IPS-18c (cell line): ENCODE data around the gene HLA-DOA.
A peak's percentile ranks its signal among the peaks of the same experiment; 100 is the strongest.

ENCODE experiments used
- H3K4me3 ChIP-seq: 2 replicates; pipeline ENCODE4 v1.7.0; 2013; ENCODE audit warnings: low read depth, mild to moderate bottlenecking, low read length, moderate library complexity; ENCODE audit not compliant: insufficient read depth
- H3K9me3 ChIP-seq: one replicate; pipeline ENCODE4 v1.6.1; 2013; ENCODE audit warnings: mild to moderate bottlenecking, low read length, moderate library complexity; ENCODE audit not compliant: control insufficient read depth, insufficient read depth

The HLA-DOA gene

DNA sequence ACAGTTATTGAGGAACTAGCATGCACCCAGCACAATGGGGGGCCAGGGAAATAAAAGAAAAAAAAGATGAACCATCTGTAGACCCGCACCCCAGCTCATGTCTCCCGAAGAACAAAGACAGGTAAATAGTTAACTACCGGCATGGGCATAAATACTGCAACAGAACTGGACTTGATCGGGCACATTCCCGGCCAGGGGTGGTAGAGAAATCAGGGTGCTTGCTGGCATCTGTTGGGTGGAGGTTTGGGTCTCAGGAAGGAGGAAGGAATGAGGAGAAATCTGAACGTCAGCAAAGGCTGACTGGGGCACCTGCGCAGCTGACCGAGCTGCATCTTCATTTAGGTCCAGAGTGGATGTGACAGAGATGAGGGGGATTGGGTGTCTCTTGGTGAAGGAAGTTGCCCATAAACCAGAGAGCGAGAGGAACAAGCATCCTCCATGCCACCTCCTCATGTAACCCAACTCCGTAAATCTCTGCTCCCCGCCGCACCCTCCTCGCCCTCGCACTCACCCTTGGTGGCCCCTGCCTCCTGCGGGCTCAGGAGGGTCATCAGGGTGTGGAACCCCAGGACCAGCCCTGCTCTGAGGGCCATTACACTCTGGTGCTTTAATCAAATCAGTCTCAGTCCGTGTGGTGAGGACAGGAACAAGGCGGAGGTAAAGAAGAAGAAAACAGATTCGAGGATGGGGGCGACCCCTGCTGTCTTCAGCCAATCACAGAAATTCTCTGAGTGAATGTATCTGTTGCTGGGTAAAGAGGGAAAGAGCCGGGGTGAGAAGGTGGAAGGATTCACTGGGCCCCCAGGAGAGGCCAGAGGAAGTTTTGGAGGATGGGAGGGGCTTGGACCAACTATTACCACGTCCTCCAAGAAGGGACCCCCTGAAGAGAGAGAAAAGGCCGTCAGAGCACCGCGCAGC is at the start of gene HLA-DOA:
Gene HLA-DOA (minus strand): TSS at position 648 of the 918 bp plus-strand sequence.
- H3K9me3 ChIP-seq = no peaks in the 10 kb centered on the region
- peak within 1 kb of the TSS; percentile 67 for H3K4me3 ChIP-seq

DNA sequence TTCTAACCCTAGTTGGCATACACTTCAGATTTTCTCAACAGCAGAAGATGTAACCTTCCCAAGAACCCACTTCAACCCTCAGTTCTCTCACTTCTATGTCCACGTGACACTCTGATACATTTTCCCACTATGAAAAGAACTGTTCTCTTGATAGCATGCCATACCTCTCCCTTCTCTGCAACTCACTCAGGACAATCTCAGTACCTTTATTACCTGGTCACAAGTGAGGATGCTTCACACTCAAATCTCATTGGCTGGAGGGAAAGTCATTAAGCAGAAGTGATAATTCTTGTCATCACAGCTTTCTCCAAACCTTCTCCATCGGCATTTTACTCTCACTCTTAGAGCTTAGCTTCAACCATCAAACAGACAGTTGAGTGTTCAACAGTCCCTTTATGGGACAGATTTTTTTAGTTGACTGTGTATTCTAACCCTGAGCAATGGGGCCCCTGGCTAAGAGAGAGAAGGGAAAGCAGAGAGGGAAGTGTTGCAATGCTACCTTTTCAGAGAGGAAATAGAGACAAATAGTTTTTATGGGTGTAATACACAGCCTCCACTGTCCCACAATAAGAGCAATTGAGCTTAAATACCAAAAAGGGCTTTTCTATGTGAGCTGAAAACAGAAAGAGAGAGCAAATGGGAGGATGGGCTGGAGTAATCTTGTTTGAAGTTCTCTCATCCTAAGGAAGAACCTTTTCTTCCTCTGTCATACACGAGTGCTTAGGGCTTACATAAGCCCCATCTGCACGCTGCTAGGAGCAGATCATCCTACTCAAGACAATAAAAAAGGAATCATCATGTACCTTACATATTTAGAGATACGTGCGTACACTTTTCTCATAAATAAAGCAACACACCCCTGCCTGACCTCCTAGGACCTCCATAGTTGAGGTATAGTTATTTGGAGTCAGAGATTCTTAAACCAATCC is 48.1 kb upstream of the HLA-DOA start:
- H3K9me3 ChIP-seq = no peaks in the 10 kb centered on the region
- no peak overlapping the region for H3K4me3 ChIP-seq

- H3K4me3 ChIP-seq = no peak overlapping the region
- no peaks in the 10 kb centered on the region for H3K9me3 ChIP-seq
These were observed 43.8 kb upstream of the HLA-DOA start for GRCh38 chr6:33053230-33053629.

DNA sequence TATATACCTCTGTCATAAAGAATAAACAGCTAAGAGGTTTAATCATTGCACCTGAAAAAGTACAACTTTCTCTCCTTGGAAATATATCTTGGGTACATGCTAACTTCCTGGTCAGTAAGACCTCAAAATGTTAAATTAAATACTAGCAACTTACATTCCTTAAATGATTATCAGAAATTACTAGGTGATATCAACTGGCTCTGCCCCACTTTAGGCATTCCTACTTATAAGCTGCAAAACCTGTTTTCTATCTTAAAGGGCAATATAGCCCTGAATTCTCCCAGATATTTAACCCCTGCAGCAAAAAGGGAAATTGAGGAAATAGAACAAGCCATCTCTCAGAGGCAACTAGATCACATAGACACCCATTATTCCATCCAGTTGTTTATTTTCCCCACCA is 43.2 kb upstream of the HLA-DOA start:
- Histone ChIP-seq H3K9me3 (no peaks in the 10 kb centered on the region), H3K4me3 (no peak overlapping the region)

DNA sequence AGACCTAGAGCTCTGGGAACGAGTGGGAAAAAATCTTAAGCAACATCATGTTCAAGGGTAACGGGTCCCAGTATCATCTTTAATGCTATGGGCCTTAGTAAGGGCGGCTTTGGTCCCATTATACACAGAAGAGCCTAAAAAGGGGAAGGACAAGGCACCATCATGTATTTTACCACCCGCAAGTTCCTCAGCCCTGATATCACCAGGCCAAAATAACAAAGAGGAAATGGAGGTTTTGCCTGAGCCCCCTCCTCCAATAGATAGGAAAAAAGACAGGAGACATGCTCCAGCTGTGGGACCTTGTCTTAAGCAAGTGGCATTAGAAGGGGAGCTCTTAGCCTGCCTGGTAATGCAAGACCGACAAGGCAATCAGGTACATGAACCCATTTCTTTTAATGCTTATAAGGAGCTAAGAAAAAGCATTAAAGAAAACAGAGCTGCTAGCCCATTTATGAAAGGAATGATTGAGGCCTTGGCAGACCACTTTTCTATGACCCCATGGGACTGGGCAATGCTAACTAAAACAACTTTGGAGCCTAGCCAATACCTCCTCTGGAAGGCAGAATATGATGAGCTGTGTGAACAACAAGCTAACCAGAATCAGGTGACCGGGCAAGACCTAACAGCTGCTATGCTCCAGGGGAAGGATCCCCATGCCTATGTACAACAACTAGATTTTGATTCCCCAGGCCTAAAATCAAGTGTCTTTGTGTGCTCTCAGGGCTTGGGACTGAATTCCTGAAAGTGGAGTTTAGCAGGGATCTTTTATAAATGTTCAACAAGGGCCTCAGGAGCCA is 40.8 kb upstream of the HLA-DOA start:
- Histone ChIP-seq H3K4me3 (no peak overlapping the region), H3K9me3 (no peaks in the 10 kb centered on the region)

- Histone ChIP-seq H3K4me3 (no peak overlapping the region), H3K9me3 (no peaks in the 10 kb centered on the region)
These were observed 40.1 kb upstream of the HLA-DOA start for GRCh38 chr6:33049323-33050013.

DNA sequence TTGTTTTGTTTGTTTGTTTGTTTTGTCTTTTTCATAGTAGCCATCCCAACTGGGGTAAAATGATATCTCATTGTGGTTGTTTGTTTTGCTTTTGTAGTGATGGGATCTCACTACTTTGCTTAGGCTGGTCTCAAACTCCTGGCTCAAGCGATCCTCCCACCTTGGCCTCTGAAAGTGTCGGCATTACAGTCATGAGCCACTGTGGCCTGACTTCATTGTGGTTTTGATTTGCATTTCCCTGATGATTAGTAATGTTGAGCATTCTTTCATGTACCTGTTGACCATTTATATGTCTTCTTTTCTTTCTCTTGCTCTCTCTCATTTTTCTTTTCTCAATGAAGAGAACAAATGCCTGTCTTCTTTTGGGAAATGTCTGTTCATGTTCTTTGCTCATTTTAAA is 30.8 kb upstream of the HLA-DOA start:
- no peaks in the 10 kb centered on the region for H3K9me3 ChIP-seq
- H3K4me3 ChIP-seq = no peak overlapping the region

DNA sequence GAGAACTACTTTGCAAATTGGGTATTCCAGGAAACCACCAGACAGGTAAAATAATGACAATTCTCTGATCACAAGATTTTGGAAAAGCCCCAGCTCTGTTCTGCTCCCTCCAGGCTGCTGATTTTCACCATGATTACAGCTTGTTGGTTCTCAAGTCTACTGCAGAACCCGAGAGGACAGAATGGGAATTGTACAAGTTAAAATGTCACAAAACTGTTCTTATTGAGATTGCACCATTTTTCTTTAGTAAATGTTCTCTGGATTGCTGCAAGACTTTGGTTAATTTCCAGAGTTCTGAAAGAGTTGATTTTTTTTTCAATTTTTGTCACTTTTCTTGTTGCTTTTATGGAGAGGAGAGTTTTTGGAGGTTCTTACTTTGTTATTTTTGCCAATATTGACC is 27.1 kb upstream of the HLA-DOA start:
- H3K9me3 ChIP-seq = no peaks in the 10 kb centered on the region
- no peak overlapping the region for H3K4me3 ChIP-seq

DNA sequence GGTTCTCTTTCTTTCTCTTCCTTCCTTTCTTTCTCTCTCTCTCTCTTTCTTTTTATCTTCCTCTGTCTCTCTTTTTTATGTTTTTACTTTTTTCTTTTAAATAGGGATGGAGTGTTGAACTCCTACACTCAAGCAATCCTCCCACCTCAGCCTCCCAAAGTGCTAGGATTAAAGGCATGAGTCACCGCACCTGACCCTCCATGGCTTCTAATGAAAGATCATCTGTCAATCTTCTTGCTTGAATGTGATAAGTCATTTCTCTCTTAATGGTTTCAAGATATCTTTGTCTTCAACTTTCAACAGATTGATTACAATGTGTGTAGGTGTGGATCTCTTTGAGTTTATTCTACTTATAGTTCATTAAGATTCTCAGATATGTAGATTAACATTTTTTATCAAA is 25.2 kb upstream of the HLA-DOA start:
- Histone ChIP-seq H3K4me3 (no peak overlapping the region), H3K9me3 (no peaks in the 10 kb centered on the region)

DNA sequence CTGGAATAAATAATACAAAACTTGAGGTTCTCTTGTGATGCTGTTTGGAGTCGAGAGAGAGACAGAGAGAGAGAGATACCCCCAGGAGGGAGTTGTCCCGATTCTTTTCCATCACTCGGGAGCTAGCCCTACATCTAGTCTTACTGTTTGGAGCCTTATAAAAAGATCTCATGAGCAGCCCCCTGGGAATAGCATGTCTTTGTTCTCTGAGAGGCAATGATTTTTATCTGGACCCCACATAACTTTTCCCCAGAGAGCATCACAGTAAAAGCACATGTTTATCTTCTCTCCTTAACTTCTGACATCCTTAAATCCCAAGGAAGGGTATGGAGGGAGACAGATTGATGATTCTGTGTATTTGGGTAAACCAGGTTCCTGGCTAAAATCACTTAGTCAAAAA is 20.9 kb upstream of the HLA-DOA start:
- Histone ChIP-seq H3K4me3 (no peak overlapping the region), H3K9me3 (no peaks in the 10 kb centered on the region)

- Histone ChIP-seq H3K9me3 (no peaks in the 10 kb centered on the region), H3K4me3 (no peak overlapping the region)
These were observed 20.2 kb upstream of the HLA-DOA start for GRCh38 chr6:33029328-33030184.

GRCh38 chr6:33028220-33028849 is 18.9 kb upstream of the HLA-DOA start:
- Histone ChIP-seq H3K4me3 (no peak overlapping the region), H3K9me3 (no peaks in the 10 kb centered on the region)

- Histone ChIP-seq H3K4me3 (no peak overlapping the region), H3K9me3 (no peaks in the 10 kb centered on the region)
These were observed 15.1 kb upstream of the HLA-DOA start for GRCh38 chr6:33024521-33024920.

DNA sequence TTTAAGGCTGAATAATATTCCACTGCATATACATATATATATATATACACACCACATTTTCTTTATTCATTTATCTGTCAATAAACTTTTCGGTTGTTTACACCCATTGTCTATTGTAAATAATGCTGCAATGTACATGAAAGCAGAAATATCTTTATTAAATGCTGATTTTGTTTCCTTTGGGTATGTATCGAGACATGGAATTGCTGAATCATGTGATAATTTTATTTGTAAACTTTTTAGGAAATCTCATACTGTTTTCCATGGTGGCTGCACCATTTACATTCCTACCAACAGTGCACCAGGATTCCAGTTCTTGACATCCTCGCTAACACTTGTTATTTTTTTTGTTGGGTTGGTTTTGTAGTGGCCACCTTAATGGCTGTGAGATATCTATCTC is 14.1 kb upstream of the HLA-DOA start:
- no peak overlapping the region for H3K4me3 ChIP-seq

DNA sequence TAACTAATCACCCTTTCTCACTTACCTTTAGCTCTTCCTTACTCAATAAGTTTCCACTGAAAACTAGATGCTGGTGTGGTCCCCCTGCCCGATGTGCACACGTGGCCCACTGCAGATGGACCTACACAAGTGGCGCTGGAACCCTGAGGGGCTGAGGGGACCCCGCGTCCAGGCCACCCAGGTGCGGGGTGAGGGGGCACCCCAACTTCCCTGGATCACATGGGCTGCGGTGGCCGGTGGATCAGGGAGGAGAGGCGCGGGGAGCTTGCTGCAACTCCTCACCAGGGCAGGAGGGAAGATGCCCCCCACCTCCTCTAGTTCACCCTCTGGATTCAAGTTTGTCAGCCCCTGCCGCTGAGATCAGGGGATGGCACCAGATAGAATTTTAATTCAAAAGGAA is 12.5 kb upstream of the HLA-DOA start:
- no peaks in the 10 kb centered on the region for H3K9me3 ChIP-seq
- H3K4me3 ChIP-seq = no peak overlapping the region

More for the DNA sequence above, 14.1 kb upstream of the HLA-DOA start:
- H3K9me3 ChIP-seq = no peaks in the 10 kb centered on the region
